Measurements from ENCODE around the gene TSPAN9. TPM values are rescaled to one million over a fixed set of nuclear protein-coding genes. Genes with fewer than 3 reads are reported as not detected.

The TSPAN9 gene
- total and polyA plus RNA-seq, 9 donors = 24.9 to 72.3 (median 55.7) TPM

- no peak for TF ChIP-seq EP300 (IDR thresholded peaks at IDR 0.05)
- TF ChIP-seq POLR2A (IDR thresholded peaks at IDR 0.05) = no peak
- no peak for TF ChIP-seq CTCF (IDR thresholded peaks at IDR 0.05)
- peaks cover 6% of the 10 kb centered on the region for H3K4me1 ChIP-seq (ENCODE audit: insufficient read depth)
- intact Hi-C loops (cut with DNase I) = loop anchor here in 2 of 4 donors (5.0 kb wide), 2 partner anchors 118 to 188 kb away; no protein-coding TSS in a partner anchor
- WGBS, 3 donors = 92% methylated on average over 8 of the region's 8 CpGs
- no peak overlapping the region for H3K4me3 ChIP-seq
- DNase-seq = no peak
- no peaks in the 10 kb centered on the region for H3K9me3 ChIP-seq
- no peak overlapping the region for H3K27ac ChIP-seq
- H3K27me3 ChIP-seq = no peaks in the 10 kb centered on the region
- no peaks in the 10 kb centered on the region for H3K36me3 ChIP-seq
Observed at GRCh38 chr12:3259973-3260372, 182.8 kb downstream of the TSPAN9 start.

- H3K27me3 ChIP-seq = no peaks in the 10 kb centered on the region
- TF ChIP-seq CTCF (IDR thresholded peaks at IDR 0.05) (no peak), POLR2A (IDR thresholded peaks at IDR 0.05) (no peak), EP300 (IDR thresholded peaks at IDR 0.05) (no peak)
- no peak for DNase-seq
- no peaks in the 10 kb centered on the region for H3K9me3 ChIP-seq
- intact Hi-C loops (cut with DNase I) = loop anchor here in 1 of 4 donors (5.0 kb wide), 1 partner anchor 120 kb away; no protein-coding TSS in a partner anchor
- WGBS, 3 donors = 48 to 62% (median 60%) methylated on average over 11 of the region's 11 CpGs
- H3K36me3 ChIP-seq = no peaks in the 10 kb centered on the region
- peaks cover 6% of the 10 kb centered on the region for H3K4me1 ChIP-seq (ENCODE audit: insufficient read depth)
- no peak overlapping the region for H3K4me3 ChIP-seq
- H3K27ac ChIP-seq = no peak overlapping the region
Observed at GRCh38 chr12:3261782-3262359, 184.7 kb downstream of the TSPAN9 start.

- no peak for TF ChIP-seq EP300 (IDR thresholded peaks at IDR 0.05)
- TF ChIP-seq CTCF (IDR thresholded peaks at IDR 0.05) = no peak
- no peak for TF ChIP-seq POLR2A (IDR thresholded peaks at IDR 0.05)
- no peak overlapping the region for H3K27ac ChIP-seq
- H3K4me3 ChIP-seq = no peak overlapping the region
- H3K4me1 ChIP-seq (ENCODE audit: insufficient read depth) = peaks cover 6% of the 10 kb centered on the region
- H3K36me3 ChIP-seq = no peaks in the 10 kb centered on the region
- 79 to 84% (median 80%) methylated on average over 10 of the region's 10 CpGs for WGBS, 3 donors
- no peaks in the 10 kb centered on the region for H3K27me3 ChIP-seq
- DNase-seq = no peak
- intact Hi-C loops (cut with DNase I) = loop anchor here in 1 of 4 donors (5.0 kb wide), 1 partner anchor 120 kb away; no protein-coding TSS in a partner anchor
- no peaks in the 10 kb centered on the region for H3K9me3 ChIP-seq
Observed at GRCh38 chr12:3262470-3262869, 185.3 kb downstream of the TSPAN9 start.

- no peak overlapping the region for H3K4me3 ChIP-seq
- H3K36me3 ChIP-seq = no peaks in the 10 kb centered on the region
- intact Hi-C loops (cut with DNase I) = loop anchor here in 1 of 4 donors (5.0 kb wide), 1 partner anchor 121 kb away; no protein-coding TSS in a partner anchor
- H3K4me1 ChIP-seq (ENCODE audit: insufficient read depth) = peaks cover 6% of the 10 kb centered on the region
- 91 to 95% (median 93%) methylated on average over 13 of the region's 13 CpGs for WGBS, 3 donors
- no peaks in the 10 kb centered on the region for H3K9me3 ChIP-seq
- H3K27me3 ChIP-seq = no peaks in the 10 kb centered on the region
- H3K27ac ChIP-seq = no peak overlapping the region
- TF ChIP-seq CTCF (IDR thresholded peaks at IDR 0.05) (no peak), EP300 (IDR thresholded peaks at IDR 0.05) (no peak), POLR2A (IDR thresholded peaks at IDR 0.05) (no peak)
- no peak for DNase-seq
Observed at GRCh38 chr12:3263282-3263681, 186.1 kb downstream of the TSPAN9 start.
